Cardiac fibroblast (primary cell): ENCODE measurements around the gene RPLP1.

Experiments
- DNase-seq, 2 donors: peaks; one replicate each; pipeline versions ENCODE4 v3.0.0 to v3.0.0-alpha.2; 2010; ENCODE audit warnings: low read depth in 2 of 2
- H3K4me3 ChIP-seq, 2 donors: replicated peaks in 1 of 2; 1 replicate in 1 of 2; 2 replicates in 1 of 2; pipeline ENCODE4 v1.5.1; 2011; ENCODE audit warnings: low read depth in 2 of 2, low read length in 2 of 2, mild to moderate bottlenecking in 2 of 2, moderate library complexity in 1 of 2
- TF ChIP-seq, protein P1 (sequence below): IDR thresholded peaks from one replicate; pipeline ENCODE4 v1.5.1; 2011; ENCODE audit warnings: low read depth, mild to moderate bottlenecking, low read length, inconsistent platforms

Gene RPLP1

DNA sequence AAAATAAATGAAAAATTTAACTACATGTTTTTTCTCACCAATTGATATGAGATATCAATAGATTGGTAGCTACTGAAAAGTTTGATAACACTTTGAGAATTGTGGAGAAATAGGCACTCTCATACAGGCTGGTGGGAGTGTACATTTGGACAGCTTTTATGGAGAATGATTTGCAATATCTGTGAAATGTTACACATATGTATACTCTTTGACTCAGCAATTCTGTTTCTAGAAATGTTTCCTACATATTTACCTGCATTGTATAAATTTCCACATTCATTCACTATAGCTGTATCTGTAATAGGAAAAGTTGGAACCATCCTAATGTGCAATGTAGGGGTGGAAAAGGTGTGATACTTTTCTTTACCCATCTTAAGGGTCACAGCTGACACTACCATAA is 40.3 kb upstream of the RPLP1 start:
- TF ChIP-seq, protein P1, sequence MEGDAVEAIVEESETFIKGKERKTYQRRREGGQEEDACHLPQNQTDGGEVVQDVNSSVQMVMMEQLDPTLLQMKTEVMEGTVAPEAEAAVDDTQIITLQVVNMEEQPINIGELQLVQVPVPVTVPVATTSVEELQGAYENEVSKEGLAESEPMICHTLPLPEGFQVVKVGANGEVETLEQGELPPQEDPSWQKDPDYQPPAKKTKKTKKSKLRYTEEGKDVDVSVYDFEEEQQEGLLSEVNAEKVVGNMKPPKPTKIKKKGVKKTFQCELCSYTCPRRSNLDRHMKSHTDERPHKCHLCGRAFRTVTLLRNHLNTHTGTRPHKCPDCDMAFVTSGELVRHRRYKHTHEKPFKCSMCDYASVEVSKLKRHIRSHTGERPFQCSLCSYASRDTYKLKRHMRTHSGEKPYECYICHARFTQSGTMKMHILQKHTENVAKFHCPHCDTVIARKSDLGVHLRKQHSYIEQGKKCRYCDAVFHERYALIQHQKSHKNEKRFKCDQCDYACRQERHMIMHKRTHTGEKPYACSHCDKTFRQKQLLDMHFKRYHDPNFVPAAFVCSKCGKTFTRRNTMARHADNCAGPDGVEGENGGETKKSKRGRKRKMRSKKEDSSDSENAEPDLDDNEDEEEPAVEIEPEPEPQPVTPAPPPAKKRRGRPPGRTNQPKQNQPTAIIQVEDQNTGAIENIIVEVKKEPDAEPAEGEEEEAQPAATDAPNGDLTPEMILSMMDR: no peak
- DNase-seq: no peak
- no peak overlapping the region for H3K4me3 ChIP-seq

DNA sequence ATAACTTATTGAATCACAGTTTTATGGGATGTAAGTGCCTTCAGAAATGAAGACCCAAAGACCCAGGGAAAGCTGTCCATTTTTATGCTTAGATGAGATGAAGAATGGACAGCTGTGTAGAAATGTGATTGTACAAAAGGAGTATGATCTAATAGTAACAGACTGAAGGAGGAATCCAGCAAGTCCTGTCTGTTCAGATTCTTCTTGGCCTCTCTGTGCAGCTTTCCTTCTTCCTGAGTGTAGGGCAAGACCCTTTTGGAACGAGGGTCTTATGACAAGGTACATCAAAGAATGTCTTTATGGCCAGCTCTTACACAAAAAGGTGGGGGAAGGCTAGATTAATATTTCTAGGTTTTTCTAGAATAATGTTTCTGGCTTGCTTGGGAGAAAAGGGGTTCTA is 39.9 kb upstream of the RPLP1 start:
- TF ChIP-seq, protein P1: no peak
- no peak overlapping the region for H3K4me3 ChIP-seq
- no peak for DNase-seq

DNA sequence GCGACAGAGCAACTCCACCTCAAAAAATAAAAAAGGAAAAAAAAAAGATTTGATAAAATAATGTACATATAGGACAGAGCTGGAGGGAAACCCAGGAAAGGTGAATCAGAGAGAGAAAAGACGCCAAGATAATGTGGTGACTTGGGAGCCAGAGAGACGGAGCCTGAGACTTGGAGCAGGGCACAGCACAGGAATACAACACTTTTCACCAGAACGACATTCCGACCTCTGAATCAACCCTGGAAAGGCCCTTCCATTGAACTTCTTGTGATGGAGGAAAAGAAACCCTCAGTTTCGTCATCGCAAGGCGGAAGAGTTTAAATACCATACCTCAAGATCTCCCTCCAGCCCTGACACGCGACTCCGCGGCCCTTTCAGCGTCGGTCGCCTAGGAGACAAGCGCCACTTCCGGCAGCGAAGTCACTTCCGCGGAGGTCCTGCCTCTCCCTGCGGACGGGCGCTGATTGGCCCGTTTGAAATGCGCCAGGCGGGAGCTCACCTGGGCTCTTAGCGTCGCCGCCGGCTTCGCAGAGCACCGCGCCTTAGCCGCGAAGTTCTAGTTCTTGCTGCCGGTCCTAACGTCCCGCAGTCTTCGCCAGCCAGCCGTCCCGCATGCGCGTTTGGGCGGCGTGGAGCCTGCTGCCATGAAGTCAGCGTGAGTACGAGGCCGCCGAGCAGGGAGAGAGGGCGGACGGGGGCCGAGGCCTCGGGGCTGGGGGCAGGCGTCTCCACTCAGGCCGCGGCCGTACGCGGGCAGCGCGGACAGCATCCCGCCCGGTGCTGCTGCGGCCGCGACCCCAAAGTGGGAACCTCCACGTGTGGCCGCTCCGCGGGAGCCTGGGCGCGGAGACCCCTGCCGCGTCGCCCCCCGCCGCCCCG is 38.6 kb upstream of the RPLP1 start, which contains the start of gene KIF23:
Gene KIF23, plus strand, starts transcription at position 528 of the 879 bp plus-strand sequence. Its CDS starts 117 bp downstream, at position 645.
- H3K4me3 ChIP-seq: peak within 1 kb of the TSS; percentile 97 to 98
- TF ChIP-seq, protein P1: no peak
- peak; percentile 94 to 96 for DNase-seq

DNA sequence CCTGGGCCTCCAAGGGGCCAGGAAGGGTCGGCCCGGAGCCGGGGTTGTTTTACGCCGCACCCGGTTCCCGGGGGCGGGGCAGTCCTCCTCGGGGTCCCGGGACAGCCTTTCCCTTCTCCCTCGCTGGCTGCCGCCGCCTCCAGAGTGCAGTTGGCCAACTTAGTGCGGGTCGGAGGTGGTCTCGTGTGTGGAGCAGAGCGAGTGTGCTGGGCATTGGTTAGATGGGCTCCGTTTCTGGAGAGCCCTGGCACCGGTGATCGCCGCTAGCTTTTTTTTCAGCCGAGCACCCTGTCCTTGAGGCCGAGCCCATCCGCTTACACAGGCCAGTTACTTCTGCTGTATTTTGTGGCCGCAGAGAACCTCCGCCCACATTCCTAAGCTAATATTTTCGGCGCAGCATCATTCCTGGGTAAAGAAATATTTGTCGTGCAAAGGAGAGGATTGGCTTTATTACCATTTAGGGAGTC is 37.9 kb upstream of the RPLP1 start:
- TF ChIP-seq, protein P1: no peak
- peak; percentile 93 to 97 for DNase-seq

DNA sequence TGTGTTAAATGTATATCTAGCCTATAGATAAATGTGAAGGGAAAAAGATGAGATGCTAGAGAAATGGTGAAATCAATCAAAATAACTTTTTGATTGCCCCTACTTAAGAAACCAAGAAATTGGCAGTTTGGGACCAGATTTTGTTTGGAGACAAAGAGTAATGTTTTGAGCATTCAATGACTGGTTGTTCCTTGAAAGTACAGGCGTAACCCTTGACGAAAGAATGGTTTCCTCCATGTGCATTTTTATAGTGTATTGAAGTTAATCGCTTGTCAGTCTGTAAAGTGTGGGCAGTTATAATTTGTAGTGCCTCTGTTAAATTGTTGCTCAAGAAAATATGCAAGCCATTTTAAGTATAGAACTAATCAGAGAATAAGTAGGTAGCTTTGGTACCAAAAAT is 37.2 kb upstream of the RPLP1 start:
- TF ChIP-seq, protein P1: no peak
- peak overlapping the region; percentile 97 to 98 for H3K4me3 ChIP-seq

More for the DNA sequence above, 37.9 kb upstream of the RPLP1 start:
- peak overlapping the region; percentile 97 to 98 for H3K4me3 ChIP-seq

DNA sequence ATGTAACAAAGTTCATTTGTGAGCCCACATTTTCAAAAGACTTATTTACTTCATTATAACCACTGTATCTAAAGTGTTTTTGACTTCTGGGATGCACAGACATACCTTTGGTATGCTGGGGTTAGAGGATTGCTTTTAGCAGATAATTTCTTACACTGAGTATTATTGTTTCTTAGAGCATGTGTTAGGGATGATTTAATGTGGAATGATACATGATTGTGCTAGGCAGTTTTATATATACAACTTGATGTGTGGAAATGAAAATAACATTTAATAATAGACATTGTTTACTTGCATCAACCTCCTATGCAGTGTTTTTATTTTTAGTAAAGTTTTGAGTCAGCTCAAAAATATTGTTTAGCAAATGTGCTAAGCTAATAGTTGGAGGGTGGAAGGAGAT is 35.0 kb upstream of the RPLP1 start:
- TF ChIP-seq, protein P1: no peak
- peak in 1 of 2 donors; percentile 30 for DNase-seq
- no peak overlapping the region for H3K4me3 ChIP-seq

More for the DNA sequence above, 37.2 kb upstream of the RPLP1 start:
- DNase-seq: peak; percentile 36 to 67
